ENCODE data around the gene ZNF416.

GRCh38 chr19:57559008-57559403 is 19.7 kb downstream of the ZNF416 start:
- TF ChIP-seq CTCF (IDR thresholded peaks at IDR 0.05) (no peak), POLR2A (IDR thresholded peaks at IDR 0.05) (no peak)
